NCI-H2227 (cell line): ENCODE data around the gene TUBB6.

Experiments
- DNase-seq: peaks from one replicate; lab custom pipeline; 2025; ENCODE audit not compliant: unreplicated experiment; lab: John Stamatoyannopoulos, UW

TUBB6 gene

GRCh38 chr18:12313530-12314245 lies 5.6 kb downstream of the TUBB6 start:
- no peak for DNase-seq

- DNase-seq: no peak
Observed at GRCh38 chr18:12314591-12315305, 6.7 kb downstream of the TUBB6 start.

GRCh38 chr18:12315490-12315889 lies 7.4 kb downstream of the TUBB6 start:
- no peak for DNase-seq

GRCh38 chr18:12315911-12316310 lies 7.9 kb downstream of the TUBB6 start:
- no peak for DNase-seq

GRCh38 chr18:12317664-12318333 lies 9.8 kb downstream of the TUBB6 start:
- DNase-seq: no peak

- no peak for DNase-seq
Observed at GRCh38 chr18:12318334-12318697, 10.3 kb downstream of the TUBB6 start.

- no peak for DNase-seq
Observed at GRCh38 chr18:12318857-12319256, 10.8 kb downstream of the TUBB6 start.

GRCh38 chr18:12321333-12321732 lies 13.3 kb downstream of the TUBB6 start:
- DNase-seq: no peak

GRCh38 chr18:12324991-12325725 lies 17.1 kb downstream of the TUBB6 start:
- no peak for DNase-seq

- DNase-seq: no peak
Observed at GRCh38 chr18:12325726-12326245, 17.7 kb downstream of the TUBB6 start.

GRCh38 chr18:12326711-12327460 lies 18.8 kb downstream of the TUBB6 start:
- no peak for DNase-seq

- DNase-seq: peak; percentile 84
Observed at GRCh38 chr18:12327510-12328178, 19.6 kb downstream of the TUBB6 start.

GRCh38 chr18:12328179-12328823 lies 20.3 kb downstream of the TUBB6 start:
- no peak for DNase-seq

GRCh38 chr18:12329125-12329698 lies 21.2 kb downstream of the TUBB6 start:
- DNase-seq: no peak

GRCh38 chr18:12330766-12331165 lies 22.7 kb downstream of the TUBB6 start:
- DNase-seq: no peak

- no peak for DNase-seq
Observed at GRCh38 chr18:12333506-12334290, 25.7 kb downstream of the TUBB6 start.

- peak; percentile 17 for DNase-seq
Observed at GRCh38 chr18:12334366-12334808, 26.3 kb downstream of the TUBB6 start.

GRCh38 chr18:12334863-12335262 lies 26.8 kb downstream of the TUBB6 start:
- DNase-seq: peak; percentile 7
